Measurements from ENCODE around the gene FAM174C.

DNA sequence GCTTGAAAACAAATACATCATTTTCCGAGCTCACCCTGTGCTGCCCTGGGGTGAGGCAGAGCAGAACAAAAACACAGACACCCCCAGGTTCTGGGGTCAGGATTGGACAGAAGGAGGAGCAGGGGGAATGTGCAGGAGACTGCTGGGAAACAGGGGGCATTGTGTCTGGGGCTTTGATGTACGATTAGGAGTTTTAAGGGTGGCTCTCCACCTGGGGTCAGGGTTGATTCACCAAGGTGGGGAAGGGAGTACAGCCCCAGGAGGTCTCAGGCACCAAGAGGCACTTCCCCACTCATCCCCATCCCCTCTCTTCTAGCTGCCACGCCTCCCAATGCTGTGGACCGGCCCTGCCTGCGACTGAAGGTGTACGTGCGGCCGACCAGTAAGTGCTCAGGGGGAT is 22.9 kb downstream of the FAM174C start:
- TF ChIP-seq CTCF (IDR thresholded peaks at IDR 0.05; ENCODE audit: low read length) (no peak), EZH2 (IDR thresholded peaks at IDR 0.05; ENCODE audit: borderline replicate concordance, low read length) (no peak)

All from OCI-LY1 (cell line).